A673 (cell line): ENCODE data around the gene TNFRSF12A. TPM values are rescaled to one million over a fixed set of nuclear protein-coding genes. Genes with fewer than 3 reads are reported as not detected.

Source experiments
- BruUV-seq: library from RNA; stranded (reverse); fragments of 400-500 nt; replicated peaks from 2 replicates; lab custom pipeline; 2021; lab: Mats Ljungman, UMichigan
- CTCF ChIA-PET: fragments of 300-600 bp; sonication (Branson Sonifier 250); formaldehyde crosslinking; loops from one replicate; lab custom pipeline; 2022; ENCODE audit warnings: antibody characterized with exemption; lab: Charles Lee
- POLR2A ChIA-PET: fragments of 300-600 bp; sonication (Branson Sonifier 250); formaldehyde crosslinking; loops from one replicate; lab custom pipeline; 2022; ENCODE audit warnings: antibody characterized with exemption; ENCODE audit not compliant: low non-redundant PET; lab: Charles Lee
- DNase-seq: peaks from one replicate; pipeline ENCODE4 v3.0.0-alpha.2; 2015; ENCODE audit warnings: low spot score
- H3K27ac ChIP-seq: fragments of 200-600 bp; sonication (generic); 2 replicates; pipeline ENCODE4 v1.5.1; 2016; ENCODE audit warnings: mixed run types, low read depth, mild to moderate bottlenecking, mixed read lengths, antibody characterized with exemption, low read length; ENCODE audit not compliant: poor library complexity, severe bottlenecking
- H3K27me3 ChIP-seq: fragments of 200-600 bp; sonication (generic); replicated peaks from 2 replicates; pipeline ENCODE4 v1.6.1; 2017; ENCODE audit warnings: mixed run types, low read depth, mild to moderate bottlenecking, mixed read lengths, antibody characterized with exemption, low read length; ENCODE audit not compliant: insufficient read depth, poor library complexity
- H3K36me3 ChIP-seq: fragments of 200-600 bp; sonication (generic); 2 replicates; pipeline ENCODE4 v1.6.1; 2016; ENCODE audit warnings: mixed run types, mild to moderate bottlenecking, mixed read lengths, antibody characterized with exemption, low read length; ENCODE audit not compliant: insufficient read depth, poor library complexity, severe bottlenecking
- H3K4me1 ChIP-seq: fragments of 200-600 bp; sonication (generic); 2 replicates; pipeline ENCODE4 v1.6.1; 2017; ENCODE audit warnings: mixed run types, mild to moderate bottlenecking, mixed read lengths, antibody characterized with exemption, low read length; ENCODE audit not compliant: insufficient read depth, poor library complexity, severe bottlenecking
- H3K4me3 ChIP-seq: fragments of 200-600 bp; sonication (generic); 2 replicates; pipeline ENCODE4 v1.5.1; 2016; ENCODE audit warnings: low read depth, mixed run types, mild to moderate bottlenecking, mixed read lengths, low read length; ENCODE audit not compliant: poor library complexity, severe bottlenecking
- H3K9me3 ChIP-seq: fragments of 200-600 bp; sonication (generic); 2 replicates; pipeline ENCODE4 v1.6.1; 2016; ENCODE audit warnings: mixed run types, low read depth, mild to moderate bottlenecking, mixed read lengths, antibody characterized with exemption, low read length; ENCODE audit not compliant: poor library complexity, severe bottlenecking
- EZH2 ChIP-seq: fragments of 200-600 bp; sonication (generic); IDR thresholded peaks from 2 replicates; pipeline ENCODE4 v1.6.1; 2017; ENCODE audit warnings: borderline replicate concordance, low read depth, mild to moderate bottlenecking, mixed read lengths, antibody characterized with exemption, low read length; ENCODE audit not compliant: poor library complexity, severe bottlenecking
- intact Hi-C: fragments of 100-400 bp; cut with micrococcal nuclease; formaldehyde crosslinking; loops from one replicate; pipeline ENCODE4 v1.10.0; 2022; ENCODE audit not compliant: unreplicated experiment
- total RNA-seq: library from RNA; stranded (reverse); gene quantifications from 2 replicates; pipeline ENCODE4 v1.2.3, GENCODE V29; 2021
- TF ChIP-seq, protein P1 (sequence below): fragments of 300-800, 200-600 bp; sonication (generic); conservative IDR thresholded peaks from 2 replicates; pipeline ENCODE4 v1.5.1; 2017; ENCODE audit warnings: low read depth, mild to moderate bottlenecking, antibody characterized with exemption, low read length, moderate library complexity, mixed read lengths

Gene TNFRSF12A
- total RNA-seq, 1 experiment from 2014 or later, result 39.5 TPM

DNA sequence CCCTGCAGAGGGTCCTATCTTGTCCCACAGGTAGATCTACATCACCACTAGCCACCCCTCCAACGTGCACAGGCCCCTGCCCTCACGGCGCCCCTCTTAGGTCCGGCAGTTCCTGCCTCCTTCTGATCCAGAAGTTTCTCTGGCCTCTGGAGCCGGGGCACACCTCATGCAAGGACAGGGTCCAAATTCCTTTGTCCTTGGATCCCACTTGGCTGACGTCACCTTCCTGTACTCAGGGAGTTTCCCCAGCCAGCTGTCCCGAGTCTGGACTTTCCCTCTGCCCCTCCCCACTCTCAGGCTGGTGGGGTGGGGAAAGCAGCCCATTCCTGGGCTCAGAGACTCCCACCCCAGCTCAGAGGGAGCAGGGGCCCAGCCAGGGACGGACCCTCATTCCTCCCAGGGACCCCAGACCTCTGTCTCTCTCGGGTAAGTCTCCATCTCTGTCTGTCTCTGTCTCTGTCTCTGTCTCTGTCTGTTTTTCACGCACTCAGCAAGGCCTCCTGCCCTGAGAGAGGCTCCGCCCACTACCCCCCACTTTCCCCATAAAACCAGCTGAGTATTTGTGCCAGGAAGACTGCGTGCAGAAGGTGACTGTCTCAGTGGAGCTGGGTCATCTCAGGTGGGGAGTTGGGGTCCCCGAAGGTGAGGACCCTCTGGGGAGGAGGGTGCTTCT is 45.0 kb downstream of the TNFRSF12A start, which contains the start of gene IL32:
Gene IL32 (plus strand): TSS at position 572 of the 673 bp plus-strand sequence. CDS start 172 bp downstream, outside the sequence.
- H3K9me3 ChIP-seq, result no peaks in the 10 kb centered on the region
- no peak for DNase-seq
- H3K27me3 ChIP-seq, result no peaks in the 10 kb centered on the region
- no peak within 1 kb of the TSS for H3K4me3 ChIP-seq
- ChIA-PET POLR2A (no interaction called here), CTCF (no interaction called here)
- intact Hi-C loops, result no loop called here
- H3K36me3 ChIP-seq, result no peaks in the 10 kb centered on the region
- TF ChIP-seq, protein P1, sequence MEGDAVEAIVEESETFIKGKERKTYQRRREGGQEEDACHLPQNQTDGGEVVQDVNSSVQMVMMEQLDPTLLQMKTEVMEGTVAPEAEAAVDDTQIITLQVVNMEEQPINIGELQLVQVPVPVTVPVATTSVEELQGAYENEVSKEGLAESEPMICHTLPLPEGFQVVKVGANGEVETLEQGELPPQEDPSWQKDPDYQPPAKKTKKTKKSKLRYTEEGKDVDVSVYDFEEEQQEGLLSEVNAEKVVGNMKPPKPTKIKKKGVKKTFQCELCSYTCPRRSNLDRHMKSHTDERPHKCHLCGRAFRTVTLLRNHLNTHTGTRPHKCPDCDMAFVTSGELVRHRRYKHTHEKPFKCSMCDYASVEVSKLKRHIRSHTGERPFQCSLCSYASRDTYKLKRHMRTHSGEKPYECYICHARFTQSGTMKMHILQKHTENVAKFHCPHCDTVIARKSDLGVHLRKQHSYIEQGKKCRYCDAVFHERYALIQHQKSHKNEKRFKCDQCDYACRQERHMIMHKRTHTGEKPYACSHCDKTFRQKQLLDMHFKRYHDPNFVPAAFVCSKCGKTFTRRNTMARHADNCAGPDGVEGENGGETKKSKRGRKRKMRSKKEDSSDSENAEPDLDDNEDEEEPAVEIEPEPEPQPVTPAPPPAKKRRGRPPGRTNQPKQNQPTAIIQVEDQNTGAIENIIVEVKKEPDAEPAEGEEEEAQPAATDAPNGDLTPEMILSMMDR, result no peak
- TF ChIP-seq EZH2, result no peak
- H3K27ac ChIP-seq, result no peak within 1 kb of the TSS
- no peaks in the 10 kb centered on the region for H3K4me1 ChIP-seq
- BruUV-seq, result no TSS peak

DNA sequence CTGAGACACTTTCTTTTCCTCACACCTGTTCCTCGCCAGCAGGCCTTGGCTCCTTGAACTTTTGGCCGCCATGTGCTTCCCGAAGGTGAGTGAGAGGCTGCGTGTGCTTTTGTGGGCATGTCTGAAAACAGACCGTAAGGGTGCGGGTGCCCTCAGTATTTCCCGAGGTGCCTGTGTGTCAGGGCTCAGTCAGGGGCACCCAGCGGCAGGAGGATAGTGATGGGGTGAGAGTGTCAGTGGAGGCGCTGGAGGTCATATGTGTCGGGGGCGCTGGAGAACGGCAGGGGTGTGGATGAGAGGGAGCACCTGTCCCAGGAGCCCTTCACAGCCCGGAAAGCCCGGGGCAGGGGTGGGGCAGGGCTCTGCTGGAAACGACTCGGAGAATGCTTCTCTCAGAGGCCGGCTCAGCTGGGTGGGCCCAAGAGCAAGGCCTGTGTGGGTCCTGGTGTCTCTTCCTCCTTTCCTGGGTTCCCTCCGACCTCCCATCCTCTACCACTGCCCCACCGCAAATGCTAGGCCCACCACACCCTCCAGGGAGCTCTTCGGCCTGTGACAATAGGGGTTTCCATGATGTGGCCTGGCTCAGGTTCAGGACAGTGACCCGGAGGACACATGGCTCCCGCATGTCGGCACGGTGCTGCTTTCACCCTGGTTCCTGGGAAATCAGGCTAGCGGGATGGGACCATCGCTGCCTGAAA is 45.7 kb downstream of the TNFRSF12A start:
- Histone ChIP-seq H3K4me1 (no peaks in the 10 kb centered on the region), H3K27me3 (no peaks in the 10 kb centered on the region), H3K9me3 (no peaks in the 10 kb centered on the region), H3K4me3 (no peak overlapping the region), H3K36me3 (no peaks in the 10 kb centered on the region), H3K27ac (no peak overlapping the region)
- CTCF ChIA-PET, result interaction anchor here (0.6 kb wide), 1 partner anchor 958 kb away, joined by 3 read pairs; no protein-coding TSS in a partner anchor
- POLR2A ChIA-PET, result no interaction called here
- TF ChIP-seq, protein P1, result no peak
- no peak for TF ChIP-seq EZH2
- BruUV-seq, result no TSS peak
- DNase-seq, result no peak
- intact Hi-C loops, result no loop called here

DNA sequence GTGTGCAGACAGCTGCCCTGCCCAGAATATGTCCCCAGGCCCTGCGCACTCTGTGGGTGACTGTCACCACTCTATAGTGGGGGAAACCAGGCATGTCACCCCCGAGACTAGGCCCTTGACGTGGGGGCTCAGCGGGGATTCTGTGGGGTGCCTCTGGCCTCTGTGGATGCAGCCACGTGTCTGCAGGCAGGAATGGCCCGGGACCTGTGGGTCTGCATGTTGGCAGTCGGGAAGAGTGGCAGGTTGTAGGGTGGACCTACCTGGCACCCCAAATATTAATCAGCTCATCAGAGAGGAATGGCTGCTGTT is 46.2 kb downstream of the TNFRSF12A start:
- H3K9me3 ChIP-seq, result no peaks in the 10 kb centered on the region
- no peak for DNase-seq
- H3K4me1 ChIP-seq, result no peaks in the 10 kb centered on the region
- intact Hi-C loops, result no loop called here
- ChIA-PET POLR2A (no interaction called here), CTCF (interaction anchor here (0.6 kb wide), 1 partner anchor 958 kb away, joined by 3 read pairs; no protein-coding TSS in a partner anchor)
- H3K36me3 ChIP-seq, result no peaks in the 10 kb centered on the region
- no peaks in the 10 kb centered on the region for H3K27me3 ChIP-seq
- no TSS peak for BruUV-seq
- H3K4me3 ChIP-seq, result no peak overlapping the region
- no peak for TF ChIP-seq EZH2
- TF ChIP-seq, protein P1, result no peak
- H3K27ac ChIP-seq, result no peak overlapping the region
